Smooth muscle cell (in vitro differentiated cells): Measurements from ENCODE around the gene STAC3. TPM values are rescaled to one million over a fixed set of nuclear protein-coding genes. Genes with fewer than 3 reads are reported as not detected.

Experiments
- DNase-seq: peaks from one replicate; lab custom pipeline; 2025; ENCODE audit not compliant: unreplicated experiment; lab: John Stamatoyannopoulos, UW
- H2AFZ ChIP-seq: fragments of 200-600 bp; sonication (generic); 2 replicates; pipeline ENCODE4 v1.6.0; 2016; ENCODE audit warnings: antibody characterized with exemption, low read depth, mild to moderate bottlenecking
- H3F3A ChIP-seq: fragments of 200-600 bp; sonication (generic); 2 replicates; pipeline ENCODE4 v1.6.0; 2017; ENCODE audit warnings: antibody characterized with exemption, low read depth
- H3K27ac ChIP-seq: fragments of 200-600 bp; sonication (generic); 2 replicates; pipeline ENCODE4 v1.5.1; 2016; ENCODE audit warnings: low read depth, mild to moderate bottlenecking
- H3K27me3 ChIP-seq: fragments of 200-600 bp; sonication (generic); 2 replicates; pipeline ENCODE4 v1.6.1; 2016; ENCODE audit warnings: low read depth, mild to moderate bottlenecking
- H3K36me3 ChIP-seq: fragments of 200-600 bp; sonication (generic); 2 replicates; pipeline ENCODE4 v1.5.1; 2016; ENCODE audit warnings: low read depth
- H3K4me1 ChIP-seq: fragments of 200-600 bp; sonication (generic); 2 replicates; pipeline ENCODE4 v1.5.1; 2016; ENCODE audit warnings: low read depth
- H3K4me2 ChIP-seq: fragments of 200-600 bp; sonication (generic); 2 replicates; pipeline ENCODE4 v1.6.0; 2016; ENCODE audit warnings: mild to moderate bottlenecking
- H3K4me3 ChIP-seq: fragments of 200-600 bp; sonication (generic); 2 replicates; pipeline ENCODE4 v1.5.1; 2016; ENCODE audit warnings: mild to moderate bottlenecking
- H3K79me2 ChIP-seq: fragments of 200-600 bp; sonication (generic); 2 replicates; pipeline ENCODE4 v1.6.0; 2016; ENCODE audit warnings: low read depth, mild to moderate bottlenecking
- H3K9ac ChIP-seq: fragments of 200-600 bp; sonication (generic); 2 replicates; pipeline ENCODE4 v1.6.0; 2016; ENCODE audit warnings: low read depth
- H3K9me3 ChIP-seq: fragments of 200-600 bp; sonication (generic); replicated peaks from 2 replicates; pipeline ENCODE4 v1.5.1; 2016; ENCODE audit warnings: low read depth
- H4K20me1 ChIP-seq: fragments of 200-600 bp; sonication (generic); 2 replicates; pipeline ENCODE4 v1.6.0; 2016; ENCODE audit warnings: low read depth
- WGBS: methylation state at CpG from one replicate; pipeline ENCODE4 v1.1.7; 2016; ENCODE audit warnings: low lambda C conversion rate; 5-methylcytosine and 5-hydroxymethylcytosine counted together
- polyA plus RNA-seq: library from polyadenylated mRNA; unstranded; fragments of >200 nt; fragmentation: Nextera tagmentation; extraction: Ambion mirVana; gene quantifications from 2 replicates; pipeline ENCODE4 v1.2.1, GENCODE V29; 2016
- total RNA-seq: library from RNA; depleted of rRNA; stranded (reverse); fragments of >200 nt; gene quantifications from 2 replicates; pipeline ENCODE4 v1.2.3, GENCODE V29; 2014
- TF ChIP-seq, protein P1 (sequence below): fragments of 200-600 bp; sonication (generic); IDR thresholded peaks from 2 replicates; pipeline ENCODE4 v1.5.1; 2017; ENCODE audit warnings: borderline replicate concordance, mild to moderate bottlenecking, antibody characterized with exemption; ENCODE audit not compliant: insufficient read depth, poor library complexity, severe bottlenecking

The STAC3 gene
- total and polyA plus RNA-seq, 2 experiments from 2014 or later, result 1.4 TPM; not detected in 1

DNA sequence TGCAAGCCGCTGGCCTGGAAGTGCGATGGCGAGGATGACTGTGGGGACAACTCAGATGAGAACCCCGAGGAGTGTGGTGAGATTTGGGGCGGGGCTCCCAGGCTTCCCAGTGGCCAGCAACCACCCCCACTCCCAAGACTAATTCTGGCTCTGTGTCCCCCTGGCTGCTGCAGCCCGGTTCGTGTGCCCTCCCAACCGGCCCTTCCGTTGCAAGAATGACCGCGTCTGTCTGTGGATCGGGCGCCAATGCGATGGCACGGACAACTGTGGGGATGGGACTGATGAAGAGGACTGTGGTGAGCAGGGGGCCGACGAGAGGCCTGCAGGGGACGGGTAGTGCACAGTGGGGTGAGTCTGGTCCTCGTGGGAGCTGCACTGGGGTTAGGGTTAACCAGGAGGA, 46.5 kb downstream of the STAC3 start:
- Histone ChIP-seq H3K27ac (no peak overlapping the region), H3K4me3 (no peak overlapping the region), H3K79me2 (no peaks in the 10 kb centered on the region), H2AFZ (no peak overlapping the region), H4K20me1 (peaks cover 21% of the 10 kb centered on the region), H3K36me3 (no peaks in the 10 kb centered on the region), H3K4me2 (no peak overlapping the region), H3K9ac (no peak overlapping the region), H3K27me3 (no peaks in the 10 kb centered on the region), H3F3A (no peaks in the 10 kb centered on the region), H3K4me1 (no peaks in the 10 kb centered on the region), H3K9me3 (no peaks in the 10 kb centered on the region)
- WGBS, result 98% methylated on average over 19 of the region's 19 CpGs
- DNase-seq, result no peak
- TF ChIP-seq, protein P1, sequence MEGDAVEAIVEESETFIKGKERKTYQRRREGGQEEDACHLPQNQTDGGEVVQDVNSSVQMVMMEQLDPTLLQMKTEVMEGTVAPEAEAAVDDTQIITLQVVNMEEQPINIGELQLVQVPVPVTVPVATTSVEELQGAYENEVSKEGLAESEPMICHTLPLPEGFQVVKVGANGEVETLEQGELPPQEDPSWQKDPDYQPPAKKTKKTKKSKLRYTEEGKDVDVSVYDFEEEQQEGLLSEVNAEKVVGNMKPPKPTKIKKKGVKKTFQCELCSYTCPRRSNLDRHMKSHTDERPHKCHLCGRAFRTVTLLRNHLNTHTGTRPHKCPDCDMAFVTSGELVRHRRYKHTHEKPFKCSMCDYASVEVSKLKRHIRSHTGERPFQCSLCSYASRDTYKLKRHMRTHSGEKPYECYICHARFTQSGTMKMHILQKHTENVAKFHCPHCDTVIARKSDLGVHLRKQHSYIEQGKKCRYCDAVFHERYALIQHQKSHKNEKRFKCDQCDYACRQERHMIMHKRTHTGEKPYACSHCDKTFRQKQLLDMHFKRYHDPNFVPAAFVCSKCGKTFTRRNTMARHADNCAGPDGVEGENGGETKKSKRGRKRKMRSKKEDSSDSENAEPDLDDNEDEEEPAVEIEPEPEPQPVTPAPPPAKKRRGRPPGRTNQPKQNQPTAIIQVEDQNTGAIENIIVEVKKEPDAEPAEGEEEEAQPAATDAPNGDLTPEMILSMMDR, result no peak

DNA sequence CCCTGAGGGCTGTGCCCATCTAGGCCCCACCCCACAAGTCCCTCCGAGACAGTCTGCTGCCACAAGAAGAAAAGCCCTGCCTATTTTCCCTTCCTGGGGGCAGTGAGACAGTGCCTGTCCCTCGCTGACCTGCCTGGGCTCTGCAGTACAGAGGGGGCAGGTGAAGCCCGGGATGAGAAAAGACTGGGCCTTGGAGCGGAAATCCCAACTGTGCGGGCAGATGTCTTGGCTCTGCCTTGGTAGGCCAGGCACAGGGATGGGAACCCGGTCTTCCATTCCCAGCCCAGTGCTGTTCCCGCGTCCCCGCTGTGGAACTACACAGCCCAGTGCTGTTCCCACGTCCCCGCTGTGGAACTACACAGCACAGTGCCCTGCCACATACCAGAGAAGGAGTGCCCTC, 47.2 kb downstream of the STAC3 start:
- H3K4me3 ChIP-seq, result no peak overlapping the region
- H3F3A ChIP-seq, result no peaks in the 10 kb centered on the region
- no peaks in the 10 kb centered on the region for H3K27me3 ChIP-seq
- no peaks in the 10 kb centered on the region for H3K79me2 ChIP-seq
- H3K9me3 ChIP-seq, result no peaks in the 10 kb centered on the region
- DNase-seq, result no peak
- 90% methylated on average over 11 of the region's 11 CpGs for WGBS
- peaks cover 19% of the 10 kb centered on the region for H4K20me1 ChIP-seq
- no peak overlapping the region for H2AFZ ChIP-seq
- TF ChIP-seq, protein P1, result no peak
- H3K4me1 ChIP-seq, result no peaks in the 10 kb centered on the region
- H3K36me3 ChIP-seq, result no peaks in the 10 kb centered on the region
- H3K27ac ChIP-seq, result no peak overlapping the region
- H3K9ac ChIP-seq, result no peak overlapping the region
- no peak overlapping the region for H3K4me2 ChIP-seq

DNA sequence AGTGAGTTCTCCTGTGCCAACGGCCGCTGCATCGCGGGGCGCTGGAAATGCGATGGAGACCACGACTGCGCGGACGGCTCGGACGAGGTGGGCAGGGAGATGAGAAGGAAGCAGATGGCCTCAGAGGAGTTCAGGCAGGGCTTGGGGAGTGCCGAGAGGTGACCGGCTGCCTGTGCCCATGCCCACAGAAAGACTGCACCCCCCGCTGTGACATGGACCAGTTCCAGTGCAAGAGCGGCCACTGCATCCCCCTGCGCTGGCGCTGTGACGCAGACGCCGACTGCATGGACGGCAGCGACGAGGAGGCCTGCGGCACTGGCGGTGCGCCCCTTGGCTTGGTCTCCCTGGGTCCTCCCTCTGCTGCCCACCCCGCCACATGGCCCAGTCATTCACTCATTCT, 47.8 kb downstream of the STAC3 start:
- DNase-seq, result no peak
- Histone ChIP-seq H3K4me2 (no peak overlapping the region), H2AFZ (no peak overlapping the region), H3K9me3 (no peaks in the 10 kb centered on the region), H4K20me1 (peaks cover 22% of the 10 kb centered on the region), H3K79me2 (no peaks in the 10 kb centered on the region), H3K9ac (no peak overlapping the region), H3K36me3 (no peaks in the 10 kb centered on the region), H3K27ac (no peak overlapping the region), H3K4me1 (no peaks in the 10 kb centered on the region), H3K4me3 (no peak overlapping the region), H3K27me3 (no peaks in the 10 kb centered on the region), H3F3A (no peaks in the 10 kb centered on the region)
- over 99% methylated on average over 28 of the region's 28 CpGs for WGBS
- TF ChIP-seq, protein P1, result no peak

DNA sequence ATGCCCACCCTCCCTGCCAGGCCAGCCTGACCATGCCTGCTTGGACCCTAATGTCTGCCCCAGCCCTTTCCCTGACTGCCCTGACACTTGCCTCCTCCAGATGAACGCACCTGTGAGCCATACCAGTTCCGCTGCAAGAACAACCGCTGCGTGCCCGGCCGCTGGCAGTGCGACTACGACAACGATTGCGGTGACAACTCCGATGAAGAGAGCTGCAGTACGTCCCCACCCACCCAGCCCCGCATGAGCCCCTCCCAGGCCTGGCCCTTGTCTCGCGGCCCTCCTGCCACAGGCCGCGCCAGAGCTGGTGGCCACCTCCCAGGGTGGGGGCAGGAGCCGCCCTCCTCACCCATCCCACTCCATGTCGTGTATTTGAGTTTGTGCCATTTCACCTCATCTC, 48.7 kb downstream of the STAC3 start:
- H3K9ac ChIP-seq, result no peak overlapping the region
- H3F3A ChIP-seq, result no peaks in the 10 kb centered on the region
- H4K20me1 ChIP-seq, result peaks cover 19% of the 10 kb centered on the region
- H3K4me2 ChIP-seq, result no peak overlapping the region
- WGBS, result 94% methylated on average over 14 of the region's 19 CpGs
- H3K27ac ChIP-seq, result no peak overlapping the region
- TF ChIP-seq, protein P1, result no peak
- H3K4me3 ChIP-seq, result no peak overlapping the region
- H3K27me3 ChIP-seq, result no peaks in the 10 kb centered on the region
- H3K79me2 ChIP-seq, result no peaks in the 10 kb centered on the region
- H2AFZ ChIP-seq, result no peak overlapping the region
- H3K4me1 ChIP-seq, result no peaks in the 10 kb centered on the region
- no peak for DNase-seq
- H3K9me3 ChIP-seq, result no peaks in the 10 kb centered on the region
- no peaks in the 10 kb centered on the region for H3K36me3 ChIP-seq
